ENCODE results near the gene SUMF2.

DNA sequence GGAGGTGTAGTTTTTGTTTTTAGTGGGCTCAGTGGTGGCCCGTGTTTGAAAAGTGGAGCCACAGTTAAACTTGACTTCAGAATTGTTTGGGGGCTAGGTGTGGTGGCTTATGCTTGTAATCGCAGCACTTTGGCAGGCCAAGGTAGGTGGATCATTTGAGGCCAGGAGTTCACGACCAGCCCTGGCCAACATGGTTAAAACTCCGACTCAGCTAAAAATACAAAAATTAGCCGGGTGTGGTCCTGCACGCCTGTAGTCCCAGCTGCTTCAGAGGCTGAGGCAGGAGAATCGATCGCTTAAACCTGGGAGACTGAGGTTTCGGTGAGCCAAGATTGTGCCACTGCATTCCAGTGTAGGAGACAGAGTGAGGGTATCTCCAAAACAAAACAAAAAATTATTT, 10.7 kb upstream of the SUMF2 start:
- TF ChIP-seq, protein P1, sequence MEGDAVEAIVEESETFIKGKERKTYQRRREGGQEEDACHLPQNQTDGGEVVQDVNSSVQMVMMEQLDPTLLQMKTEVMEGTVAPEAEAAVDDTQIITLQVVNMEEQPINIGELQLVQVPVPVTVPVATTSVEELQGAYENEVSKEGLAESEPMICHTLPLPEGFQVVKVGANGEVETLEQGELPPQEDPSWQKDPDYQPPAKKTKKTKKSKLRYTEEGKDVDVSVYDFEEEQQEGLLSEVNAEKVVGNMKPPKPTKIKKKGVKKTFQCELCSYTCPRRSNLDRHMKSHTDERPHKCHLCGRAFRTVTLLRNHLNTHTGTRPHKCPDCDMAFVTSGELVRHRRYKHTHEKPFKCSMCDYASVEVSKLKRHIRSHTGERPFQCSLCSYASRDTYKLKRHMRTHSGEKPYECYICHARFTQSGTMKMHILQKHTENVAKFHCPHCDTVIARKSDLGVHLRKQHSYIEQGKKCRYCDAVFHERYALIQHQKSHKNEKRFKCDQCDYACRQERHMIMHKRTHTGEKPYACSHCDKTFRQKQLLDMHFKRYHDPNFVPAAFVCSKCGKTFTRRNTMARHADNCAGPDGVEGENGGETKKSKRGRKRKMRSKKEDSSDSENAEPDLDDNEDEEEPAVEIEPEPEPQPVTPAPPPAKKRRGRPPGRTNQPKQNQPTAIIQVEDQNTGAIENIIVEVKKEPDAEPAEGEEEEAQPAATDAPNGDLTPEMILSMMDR (IDR thresholded peaks at IDR 0.05) = no peak
- TF ChIP-seq POLR2A (IDR thresholded peaks at IDR 0.05) (no peak), POLR2AphosphoS5 (IDR thresholded peaks at IDR 0.05) (no peak), EP300 (IDR thresholded peaks at IDR 0.05; ENCODE audit: low read depth) (no peak)

All from transverse colon (tissue), 4 donors.